ENCODE measurements around the gene SCT.

GRCh38 chr11:576811-577610 is 50.0 kb downstream of the SCT start:
- TF ChIP-seq CTCF (IDR thresholded peaks at IDR 0.05) (no peak), ZFX (IDR thresholded peaks at IDR 0.05; ENCODE audit: borderline replicate concordance) (no peak)
